GM12878 (cell line): Measurements from ENCODE around the gene GUCA1A. TPM values are rescaled to one million over a fixed set of nuclear protein-coding genes. Genes with fewer than 3 reads are reported as not detected.
A peak's percentile ranks its signal among the peaks of the same experiment; 100 is the strongest.

ENCODE experiments used
- ATAC-seq: fragments of 200-7000 bp; cut with Tn5 transposase; 3 replicates; pipeline ENCODE4 v1.9.1; 2020; ENCODE audit warnings: mild to moderate bottlenecking, moderate library complexity
- BruUV-seq: library from RNA; stranded (reverse); fragments of 400-500 nt; replicated peaks from 2 replicates; lab custom pipeline; 2021; lab: Mats Ljungman, UMichigan
- CTCF ChIA-PET: fragments of 300-600 bp; sonication (Branson Sonifier 250); formaldehyde crosslinking; extraction: SDS; loops from one replicate; lab custom pipeline; 2021; ENCODE audit warnings: inconsistent platforms; lab: Yijun Ruan, JAX
- POLR2A ChIA-PET: fragments of 350-600 bp; formaldehyde crosslinking; extraction: SDS; loops from one replicate; lab custom pipeline; 2021; ENCODE audit warnings: inconsistent platforms; lab: Charles Lee
- RAD21 ChIA-PET: fragments of 300-600 bp; sonication (Branson Sonifier 250); formaldehyde crosslinking; loops from one replicate; lab custom pipeline; 2023; ENCODE audit warnings: antibody characterized with exemption; ENCODE audit not compliant: unreplicated experiment; lab: Charles Lee
- SMC1A ChIA-PET: fragments of 300-600 bp; sonication (Branson Sonifier 250); formaldehyde crosslinking; loops from one replicate; lab custom pipeline; 2023; ENCODE audit not compliant: unreplicated experiment, uncharacterized antibody; lab: Charles Lee
- DNase-seq: peaks from one replicate; pipeline ENCODE4 v3.0.0-alpha.2; 2011; ENCODE audit warnings: low read depth, low spot score
- FAIRE-seq: peaks from 3 replicates; lab custom pipeline; 2011; peaks lifted over from hg19 to GRCh38; lab: Jason Lieb, UNC
- H2AFZ ChIP-seq: 2 replicates; pipeline ENCODE4 v1.6.0; 2011; ENCODE audit warnings: low read depth, low read length, control low read depth; ENCODE audit not compliant: control insufficient read depth
- H3K27ac ChIP-seq: 2 replicates; pipeline ENCODE4 v1.5.1; 2011; ENCODE audit warnings: control low read depth; ENCODE audit not compliant: control insufficient read depth, insufficient read depth
- H3K27me3 ChIP-seq, 2 experiments: replicated peaks in 1 of 2; 2 replicates each; pipeline versions ENCODE4 v1.6.0 to v1.6.1; 2011; ENCODE audit warnings: low read length in 1 of 2; ENCODE audit not compliant: control insufficient read depth in 2 of 2, insufficient read depth in 2 of 2
- H3K36me3 ChIP-seq, 2 experiments: 2 replicates each; pipeline ENCODE4 v1.5.1; 2011; ENCODE audit warnings: low read length in 1 of 2; ENCODE audit not compliant: control insufficient read depth in 2 of 2, insufficient read depth in 2 of 2
- H3K4me1 ChIP-seq: 2 replicates; pipeline ENCODE4 v1.6.1; 2011; ENCODE audit warnings: mild to moderate bottlenecking, low read length, moderate library complexity, mixed read lengths; ENCODE audit not compliant: control insufficient read depth, insufficient read depth
- H3K4me2 ChIP-seq: 2 replicates; pipeline ENCODE4 v1.6.0; 2011; ENCODE audit warnings: control low read depth; ENCODE audit not compliant: control insufficient read depth, insufficient read depth
- H3K4me3 ChIP-seq: fragments of 200-600 bp; sonication (generic); 2 replicates; pipeline ENCODE4 v1.5.1; 2016
- H3K79me2 ChIP-seq: 2 replicates; pipeline ENCODE4 v1.6.0; 2011; ENCODE audit warnings: low read length; ENCODE audit not compliant: control insufficient read depth, insufficient read depth
- H3K9ac ChIP-seq: 2 replicates; pipeline ENCODE4 v1.8.0; 2011; ENCODE audit warnings: low read length, control low read depth, mixed read lengths; ENCODE audit not compliant: control insufficient read depth, insufficient read depth
- H3K9me3 ChIP-seq: replicated peaks from 3 replicates; pipeline ENCODE4 v1.5.1; 2011; ENCODE audit warnings: mild to moderate bottlenecking, low read length; ENCODE audit not compliant: control insufficient read depth, insufficient read depth
- H4K20me1 ChIP-seq: 2 replicates; pipeline ENCODE4 v1.6.0; 2011; ENCODE audit not compliant: control insufficient read depth, insufficient read depth
- CBX3 ChIP-seq: fragments of 200-600 bp; sonication (generic); IDR thresholded peaks from 2 replicates; pipeline ENCODE4 v1.6.1; 2016; ENCODE audit warnings: low read depth, borderline replicate concordance
- EGR1 ChIP-seq, 2 experiments: IDR thresholded peaks; 1 replicate in 1 of 2; 2 replicates in 1 of 2; pipeline ENCODE4 v1.6.1; 2011 to 2012; ENCODE audit warnings: low read depth in 2 of 2, low read length in 2 of 2, borderline replicate concordance in 1 of 2, mild to moderate bottlenecking in 1 of 2, moderate library complexity in 1 of 2
- ESRRA ChIP-seq: IDR thresholded peaks from 2 replicates; pipeline ENCODE4 v1.6.1; 2012; ENCODE audit warnings: mild to moderate bottlenecking, low read length, improper control_type of control experiment
- GABPA ChIP-seq: IDR thresholded peaks from 2 replicates; pipeline ENCODE4 v1.6.1; 2014; ENCODE audit warnings: antibody characterized with exemption, low read depth, mild to moderate bottlenecking, inconsistent platforms
- HDGF ChIP-seq: fragments of 450-650 bp; IDR thresholded peaks from 2 replicates; pipeline ENCODE4 v1.6.1; 2016; ENCODE audit warnings: antibody characterized with exemption
- HSF1 ChIP-seq: fragments of 150-350 bp; IDR thresholded peaks from 2 replicates; pipeline ENCODE4 v1.6.1; 2014; ENCODE audit warnings: mild to moderate bottlenecking, low read depth, low read length
- IKZF2 ChIP-seq, 2 experiments: fragments of 450-650 bp; IDR thresholded peaks; 2 replicates each; pipeline ENCODE4 v1.6.1; 2017; ENCODE audit warnings: mild to moderate bottlenecking in 2 of 2, moderate library complexity in 2 of 2
- IRF4 ChIP-seq: IDR thresholded peaks from 2 replicates; pipeline ENCODE4 v1.6.1; 2011; ENCODE audit warnings: low read depth, low read length
- PML ChIP-seq: IDR thresholded peaks from 2 replicates; pipeline ENCODE4 v1.6.1; 2012; ENCODE audit warnings: low read length, inconsistent platforms
- SIN3A ChIP-seq: IDR thresholded peaks from 2 replicates; pipeline ENCODE4 v1.6.1; 2012; ENCODE audit warnings: low read depth, low read length, improper control_type of control experiment
- SIX5 ChIP-seq: IDR thresholded peaks from 2 replicates; pipeline ENCODE4 v1.6.1; 2011; ENCODE audit warnings: mild to moderate bottlenecking, low read depth, low read length, moderate library complexity; ENCODE audit not compliant: severe bottlenecking
- SMC3 ChIP-seq: IDR thresholded peaks from 2 replicates; pipeline ENCODE4 v1.6.1; 2011; ENCODE audit warnings: low read length, improper control_type of control experiment, borderline replicate concordance
- STAT3 ChIP-seq: IDR thresholded peaks from 2 replicates; pipeline ENCODE4 v1.6.1; 2011; ENCODE audit warnings: low read depth, low read length, improper control_type of control experiment
- TCF12 ChIP-seq: IDR thresholded peaks from 2 replicates; pipeline ENCODE4 v1.6.1; 2011; ENCODE audit warnings: low read depth, mild to moderate bottlenecking, low read length
- WGBS: methylation state at CpG from one replicate; pipeline ENCODE4 v1.1.6; 2016; ENCODE audit warnings: low lambda C conversion rate; ENCODE audit not compliant: insufficient replicate concordance, insufficient coverage; ENCODE audit errors: missing lambda C conversion rate; 5-methylcytosine and 5-hydroxymethylcytosine counted together
- in situ Hi-C: fragments of 300-500 bp; cut with MboI; formaldehyde crosslinking; loops from 9 replicates; pipeline ENCODE4 v1.14.3; 2018; ENCODE audit warnings: mixed read lengths
- intact Hi-C: fragments of 100-400 bp; cut with micrococcal nuclease; formaldehyde crosslinking; loops from one replicate; pipeline ENCODE4 v1.14.2; 2022; ENCODE audit not compliant: unreplicated experiment
- polyA plus RNA-seq, 11 experiments: library from polyadenylated mRNA; depleted of rRNA in 4 of 11; unstranded in 6 of 11; stranded (reverse) in 5 of 11; fragments of >200 nt; fragmentation: Nextera tagmentation in 4 of 11; fragmentation: Illumina TruSeq in 1 of 11; extraction: Ambion mirVana in 4 of 11; extraction: Trizol in 1 of 11; gene quantifications; 1 replicate in 1 of 11; 2 replicates in 10 of 11; pipeline versions ENCODE4 v1.2.1 to v1.2.3, GENCODE V29; 2011 to 2016; ENCODE audit warnings: inconsistent platforms in 2 of 11, missing spikeins in 2 of 11, low read depth in 1 of 11
- total RNA-seq, 4 experiments: library from RNA; depleted of rRNA in 3 of 4; stranded (reverse); fragments of >200 nt in 3 of 4; fragmentation: Illumina TruSeq in 1 of 4; extraction: Trizol in 1 of 4; gene quantifications; 2 replicates each; pipeline versions ENCODE4 v1.2.1 to v1.2.3, GENCODE V29; 2013 to 2021
- TF ChIP-seq, protein P1 (sequence below): fragments of 450-650 bp; IDR thresholded peaks from 2 replicates; pipeline ENCODE4 v1.6.1; 2017; ENCODE audit warnings: borderline replicate concordance
- TF ChIP-seq, protein P2 (sequence below): IDR thresholded peaks from 2 replicates; pipeline ENCODE4 v1.6.1; 2011; ENCODE audit warnings: borderline replicate concordance, low read depth, mild to moderate bottlenecking, moderate library complexity, low read length; ENCODE audit not compliant: insufficient read depth, poor library complexity, severe bottlenecking

Gene GUCA1A
- total and polyA plus RNA-seq, 10 of the 15 experiments (the other 5 are each of a cell fraction or from before 2014, with no cell fraction given) = not detected

DNA sequence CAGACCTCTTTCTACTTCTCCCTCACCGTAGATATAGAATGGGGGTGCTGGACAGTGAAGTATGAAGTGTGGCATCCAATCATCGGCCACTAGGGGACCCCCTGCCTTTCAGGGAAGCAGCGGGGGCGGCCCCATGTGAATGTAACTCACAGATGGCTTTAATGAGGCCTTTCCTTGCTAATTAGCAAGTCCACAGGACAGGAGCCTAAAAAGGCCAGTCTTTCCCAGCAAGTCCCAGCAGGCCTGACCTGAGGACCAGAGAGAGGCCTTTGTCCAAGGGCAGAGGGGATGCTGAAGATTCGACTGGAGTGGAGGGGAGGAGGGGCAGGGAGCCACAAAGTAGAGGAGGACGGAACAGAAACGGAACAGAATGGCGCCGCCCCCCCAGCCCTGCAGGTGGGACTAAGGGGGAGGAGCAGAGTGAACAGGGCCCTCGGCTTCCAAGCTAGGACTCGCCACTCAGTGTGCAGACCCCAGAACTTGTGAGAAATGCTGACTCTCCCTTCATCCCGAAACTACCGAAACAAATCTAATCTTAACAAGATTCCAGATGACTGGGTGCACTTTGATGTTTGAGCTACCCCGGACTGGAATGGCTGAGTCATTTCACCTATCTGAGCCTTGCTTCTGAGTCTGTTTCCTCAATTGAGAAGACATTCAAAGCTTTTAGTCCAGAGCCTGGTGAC, 36.5 kb upstream of the GUCA1A start:
- peaks cover 4% of the 10 kb centered on the region; the same call in 1 of the 2 replicates for H3K4me1 ChIP-seq
- no peaks in the 10 kb centered on the region for H3K79me2 ChIP-seq
- RAD21 ChIA-PET = interaction anchor here (0.9 to 1.3 kb wide), 3 partner anchors 28 to 78 kb away, joined by 3 to 5 read pairs (median 4); no protein-coding TSS in a partner anchor
- peak overlapping the region; percentile 17; the same call in 1 of the 2 replicates for H3K9ac ChIP-seq
- peak overlapping the region; percentile 84 for H2AFZ ChIP-seq
- H3K4me2 ChIP-seq = peak overlapping the region; percentile 53
- no TSS peak for BruUV-seq
- no peaks in the 10 kb centered on the region for H4K20me1 ChIP-seq
- ATAC-seq (peak; percentile 84), DNase-seq (peak; percentile 11), FAIRE-seq (peak; percentile 59)
- CTCF ChIA-PET = interaction anchor here (0.6 to 1.6 kb wide), 13 partner anchors 8 to 411 kb away, joined by 3 to 9 read pairs (median 3); no protein-coding TSS in a partner anchor
- POLR2A ChIA-PET = interaction anchor here (0.7 kb wide), 1 partner anchor 121 kb away, joined by 3 read pairs; no protein-coding TSS in a partner anchor
- no peaks in the 10 kb centered on the region for H3K36me3 ChIP-seq
- intact Hi-C loops (no loop called here), in situ Hi-C loops (no loop called here)
- no peaks in the 10 kb centered on the region for H3K9me3 ChIP-seq
- H3K27ac ChIP-seq = no peak overlapping the region
- WGBS = 4% methylated on average over 11 of the region's 14 CpGs
- 0 out of 2 replicates have a peak overlapping the region, but pooled peaks have one; percentile 33 for H3K4me3 ChIP-seq
- SMC1A ChIA-PET = interaction anchor here (0.6 to 1.5 kb wide), 10 partner anchors 10 to 529 kb away, joined by 3 to 5 read pairs (median 3); no protein-coding TSS in a partner anchor
- H3K27me3 ChIP-seq = no peaks in the 10 kb centered on the region; a peak in 3 of 4 replicates
- no peak for TF ChIP-seq PML
- peak; percentile 80; the same call in 1 of the 2 replicates for TF ChIP-seq HDGF
- TF ChIP-seq IKZF2 (IDR thresholded peaks at IDR 0.05) = peak; percentile 45 to 56
- TF ChIP-seq HSF1 = no peak
- TF ChIP-seq GABPA = no peak
- TF ChIP-seq IRF4 = peak; percentile 19
- TF ChIP-seq, protein P1, sequence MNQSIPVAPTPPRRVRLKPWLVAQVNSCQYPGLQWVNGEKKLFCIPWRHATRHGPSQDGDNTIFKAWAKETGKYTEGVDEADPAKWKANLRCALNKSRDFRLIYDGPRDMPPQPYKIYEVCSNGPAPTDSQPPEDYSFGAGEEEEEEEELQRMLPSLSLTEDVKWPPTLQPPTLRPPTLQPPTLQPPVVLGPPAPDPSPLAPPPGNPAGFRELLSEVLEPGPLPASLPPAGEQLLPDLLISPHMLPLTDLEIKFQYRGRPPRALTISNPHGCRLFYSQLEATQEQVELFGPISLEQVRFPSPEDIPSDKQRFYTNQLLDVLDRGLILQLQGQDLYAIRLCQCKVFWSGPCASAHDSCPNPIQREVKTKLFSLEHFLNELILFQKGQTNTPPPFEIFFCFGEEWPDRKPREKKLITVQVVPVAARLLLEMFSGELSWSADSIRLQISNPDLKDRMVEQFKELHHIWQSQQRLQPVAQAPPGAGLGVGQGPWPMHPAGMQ = no peak
- no peak for TF ChIP-seq STAT3
- no peak for TF ChIP-seq SIN3A
- TF ChIP-seq ESRRA = no peak
- TF ChIP-seq CBX3 = no peak
- TF ChIP-seq, protein P2, sequence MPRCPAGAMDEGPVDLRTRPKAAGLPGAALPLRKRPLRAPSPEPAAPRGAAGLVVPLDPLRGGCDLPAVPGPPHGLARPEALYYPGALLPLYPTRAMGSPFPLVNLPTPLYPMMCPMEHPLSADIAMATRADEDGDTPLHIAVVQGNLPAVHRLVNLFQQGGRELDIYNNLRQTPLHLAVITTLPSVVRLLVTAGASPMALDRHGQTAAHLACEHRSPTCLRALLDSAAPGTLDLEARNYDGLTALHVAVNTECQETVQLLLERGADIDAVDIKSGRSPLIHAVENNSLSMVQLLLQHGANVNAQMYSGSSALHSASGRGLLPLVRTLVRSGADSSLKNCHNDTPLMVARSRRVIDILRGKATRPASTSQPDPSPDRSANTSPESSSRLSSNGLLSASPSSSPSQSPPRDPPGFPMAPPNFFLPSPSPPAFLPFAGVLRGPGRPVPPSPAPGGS = no peak
- TF ChIP-seq TCF12 = no peak
- TF ChIP-seq EGR1 (IDR thresholded peaks at IDR 0.05; ENCODE audit: borderline replicate concordance in 1 of 2, low read depth in 2 of 2, low read length in 2 of 2) = peak in 1 of 2 experiments; percentile 74; a peak in 1 of 3 replicates
- peak; percentile 34; the same call in 1 of the 2 replicates for TF ChIP-seq SMC3
- TF ChIP-seq SIX5 = no peak
